Measurements from ENCODE around the gene ZWINT. TPM values are rescaled to one million over a fixed set of nuclear protein-coding genes. Genes with fewer than 3 reads are reported as not detected.

The ZWINT gene
- total RNA-seq, 1 experiment from 2014 or later = 103 TPM

- no peak for DNase-seq
- H3K4me3 ChIP-seq (ENCODE audit: insufficient read depth, low read depth, low read length) = no peak overlapping the region
- H3K36me3 ChIP-seq (replicated peaks; ENCODE audit: control insufficient read depth, insufficient read depth, low read length) = no peaks in the 10 kb centered on the region
- H3K27me3 ChIP-seq (ENCODE audit: control insufficient read depth, insufficient read depth, low read length) = no peaks in the 10 kb centered on the region
Measured at GRCh38 chr10:56318816-56319215, 42.2 kb downstream of the ZWINT start.

DNA sequence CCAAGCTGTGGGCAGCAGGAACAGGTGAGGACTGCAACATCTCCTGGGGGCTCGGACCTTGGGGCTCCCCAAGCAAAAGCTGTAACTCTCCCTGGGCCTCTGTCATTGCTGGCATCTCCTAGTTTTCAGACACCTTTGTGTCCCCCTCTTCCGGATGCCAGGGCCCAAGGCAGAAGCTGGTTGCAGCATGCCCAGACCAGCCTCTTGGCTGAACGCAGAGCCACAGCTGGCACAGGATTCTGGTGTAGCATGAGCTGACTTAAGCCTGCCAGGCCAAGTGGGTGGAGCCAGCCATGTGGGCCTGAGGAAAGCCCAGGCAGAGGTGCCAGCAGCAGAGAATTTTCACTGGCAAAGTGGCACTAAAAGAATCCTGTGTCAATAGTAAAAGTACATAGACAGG, 43.5 kb downstream of the ZWINT start:
- DNase-seq = no peak
- no peaks in the 10 kb centered on the region for H3K36me3 ChIP-seq (replicated peaks; ENCODE audit: control insufficient read depth, insufficient read depth, low read length)
- no peak overlapping the region for H3K4me3 ChIP-seq (ENCODE audit: insufficient read depth, low read depth, low read length)
- H3K27me3 ChIP-seq (ENCODE audit: control insufficient read depth, insufficient read depth, low read length) = no peaks in the 10 kb centered on the region

DNA sequence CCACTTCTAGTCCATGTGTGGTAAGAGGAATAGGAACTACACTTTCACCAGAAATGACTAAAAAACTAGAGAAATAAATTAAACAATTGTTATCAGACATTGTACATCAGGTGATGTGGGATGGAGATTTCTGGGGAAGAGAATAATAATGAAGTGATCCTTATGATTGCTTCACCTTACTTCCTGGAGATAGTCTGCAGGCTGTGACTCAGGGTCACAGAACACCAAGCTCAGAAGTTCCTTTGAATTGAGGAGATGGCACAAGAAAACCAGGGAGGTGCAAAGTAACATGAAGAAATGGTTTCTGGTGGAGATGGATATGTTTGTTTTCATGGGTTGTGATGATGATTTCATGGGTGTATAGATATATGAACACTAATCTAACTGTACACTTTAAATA, 44.5 kb downstream of the ZWINT start:
- H3K36me3 ChIP-seq (replicated peaks; ENCODE audit: control insufficient read depth, insufficient read depth, low read length) = no peaks in the 10 kb centered on the region
- no peak for DNase-seq

More for the DNA sequence above, 44.5 kb downstream of the ZWINT start:
- Histone ChIP-seq H3K4me3 (ENCODE audit: insufficient read depth, low read depth, low read length) (no peak overlapping the region), H3K27me3 (ENCODE audit: control insufficient read depth, insufficient read depth, low read length) (no peaks in the 10 kb centered on the region)

Measured in H7 (cell line).